GM19372 (cell line): ENCODE data around the gene IGF2.

Experiments
- ATAC-seq: cut with Tn5 transposase; IDR thresholded peaks from one replicate; pipeline ENCODE4 v1.9.1; 2021; ENCODE audit warnings: mild to moderate bottlenecking, low read depth, moderate library complexity; ENCODE audit not compliant: unreplicated experiment

Gene IGF2

DNA sequence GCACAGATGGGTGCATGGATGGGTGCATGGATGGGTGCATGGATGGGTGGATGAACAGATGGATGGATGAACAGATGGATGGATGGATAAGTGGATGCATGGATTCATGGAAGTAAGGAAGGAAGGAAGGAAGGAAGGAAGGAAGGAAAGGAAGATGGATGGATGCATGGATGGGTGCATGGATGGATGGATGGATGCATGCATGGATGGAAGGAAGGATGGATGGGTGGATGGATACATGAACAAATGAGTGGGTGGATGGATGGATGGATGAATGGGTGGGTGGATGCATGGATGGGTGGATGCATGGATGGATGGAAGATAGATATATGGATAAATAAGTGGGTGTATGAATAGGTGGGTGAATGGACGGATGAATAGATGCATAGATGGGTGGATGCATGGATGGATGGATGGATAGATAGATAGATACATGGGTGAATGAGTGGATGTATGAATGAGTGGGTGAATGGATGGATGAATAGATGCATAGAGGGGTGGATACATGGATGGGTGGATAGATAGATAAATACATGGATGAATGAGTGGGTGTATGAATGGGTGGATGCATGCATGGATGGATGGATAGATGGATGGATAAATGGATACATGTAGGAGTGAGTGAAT, 32.5 kb downstream of the IGF2 start:
- no peak for ATAC-seq

DNA sequence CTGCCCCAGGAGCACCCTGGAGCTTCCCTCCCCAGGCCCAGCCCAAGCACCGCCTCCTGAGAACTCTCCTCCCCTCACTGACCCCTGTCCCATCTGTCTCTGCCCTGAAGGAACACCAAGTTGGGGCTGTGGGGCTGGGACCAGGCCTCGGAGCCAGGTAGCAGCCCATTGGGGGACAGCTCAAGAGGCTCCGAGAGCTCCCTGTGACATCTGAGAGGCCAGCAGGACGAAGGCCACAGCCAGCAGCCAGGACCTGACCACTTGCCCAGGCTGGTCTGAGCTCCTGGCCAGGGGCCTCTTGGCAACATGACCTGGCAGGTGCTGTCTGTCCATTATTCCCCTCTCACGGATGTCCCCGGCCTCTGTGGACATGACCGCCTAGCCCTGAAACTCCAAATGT, 33.7 kb downstream of the IGF2 start:
- ATAC-seq, result no peak

DNA sequence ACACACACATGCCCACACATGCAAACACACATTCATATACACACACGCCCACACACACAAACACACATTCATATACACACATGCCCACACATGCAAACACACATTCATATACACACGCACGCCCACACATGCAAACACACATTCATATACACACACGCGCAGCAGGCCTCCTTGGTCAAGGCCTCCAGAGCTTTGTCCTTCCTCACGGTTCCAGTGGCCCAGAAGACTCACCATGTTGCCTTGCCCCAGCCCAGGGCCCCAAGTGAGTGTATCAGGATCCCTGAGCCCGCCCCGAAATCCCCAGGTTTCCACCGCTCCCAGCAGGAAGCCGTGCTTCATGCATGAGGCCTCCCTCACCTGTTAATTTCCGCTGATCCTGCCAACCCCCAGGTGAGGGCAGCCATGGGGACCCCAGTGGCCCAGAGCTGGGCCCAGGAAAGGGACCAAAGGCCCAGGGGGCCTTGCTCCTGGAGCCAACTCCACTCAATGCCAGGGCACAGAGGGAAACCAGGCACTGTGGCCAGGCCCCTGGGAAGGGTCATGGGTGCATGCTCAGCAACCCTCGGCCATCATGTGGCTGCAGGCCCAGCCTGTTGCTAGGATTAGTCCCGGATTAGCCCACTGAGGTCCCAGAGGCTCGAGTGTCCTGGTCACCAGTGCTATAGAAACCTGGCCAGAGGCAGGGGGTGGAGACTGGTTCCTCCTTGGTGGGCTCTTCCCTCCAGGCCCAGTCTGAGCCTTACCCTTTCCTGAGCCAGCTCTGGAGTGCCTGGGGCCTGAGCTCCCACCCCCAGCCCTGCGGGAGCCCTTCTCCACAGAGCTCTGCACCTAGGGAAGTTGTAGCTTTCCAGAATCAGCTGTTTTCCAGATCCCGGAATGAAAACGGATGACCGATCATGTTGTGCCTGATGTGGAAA, 34.4 kb downstream of the IGF2 start:
- no peak for ATAC-seq

DNA sequence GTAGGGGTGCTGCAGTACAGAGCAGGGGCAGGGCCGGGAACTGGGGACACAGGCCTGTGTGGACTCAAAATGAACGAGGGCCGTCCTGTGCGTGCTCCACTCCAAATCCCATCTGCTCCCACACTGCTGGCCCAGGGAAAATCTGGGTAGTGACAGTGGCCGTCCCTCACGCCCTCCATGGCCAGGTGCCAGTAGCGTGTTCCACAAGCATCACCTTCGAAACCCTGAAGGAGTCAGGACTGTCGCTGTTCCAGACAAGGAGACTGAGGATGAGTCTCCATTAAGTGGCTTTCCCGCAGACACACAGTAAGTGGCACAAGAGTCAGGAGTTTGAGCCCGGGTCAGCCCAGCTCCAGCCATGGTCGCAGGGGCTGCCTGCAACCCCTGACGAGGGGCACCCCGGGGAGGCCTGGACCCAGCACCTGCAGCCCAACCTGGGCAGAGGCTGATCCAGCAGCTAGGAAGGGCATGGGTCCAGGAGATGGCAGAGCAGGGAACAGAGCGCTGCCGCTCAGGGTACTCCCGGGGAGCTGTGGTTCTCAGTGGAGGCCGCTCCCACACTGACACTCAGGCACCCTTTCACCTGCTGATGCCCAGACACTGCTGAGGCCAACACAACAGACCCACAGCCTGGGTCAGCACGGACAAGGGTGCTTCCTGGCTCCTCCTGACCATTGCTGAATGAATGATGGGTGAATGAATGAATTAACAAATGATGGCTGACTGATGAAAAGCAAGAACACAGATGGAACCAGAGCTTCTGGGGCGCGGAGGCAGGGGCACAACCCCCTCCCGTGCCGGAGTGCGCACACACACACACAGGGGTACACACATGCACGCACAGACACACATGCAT, 35.3 kb downstream of the IGF2 start:
- no peak for ATAC-seq

DNA sequence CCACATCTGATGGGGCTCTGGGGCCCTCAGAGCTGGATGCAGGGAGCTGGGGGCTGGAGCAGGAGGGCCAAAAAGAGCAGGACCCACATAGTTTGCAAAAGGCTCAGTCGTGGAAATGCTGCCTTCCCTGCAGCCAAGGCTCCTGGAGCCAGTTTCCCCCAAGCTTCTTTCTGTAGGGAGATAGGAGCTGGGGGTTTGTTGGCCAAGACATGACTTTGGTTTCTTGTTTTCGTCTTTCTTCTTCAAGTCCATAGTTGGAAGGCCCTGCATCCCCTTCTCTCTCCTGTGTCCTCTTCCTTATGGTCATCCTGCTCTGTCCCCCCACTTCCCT, 36.3 kb downstream of the IGF2 start:
- ATAC-seq, result no peak

DNA sequence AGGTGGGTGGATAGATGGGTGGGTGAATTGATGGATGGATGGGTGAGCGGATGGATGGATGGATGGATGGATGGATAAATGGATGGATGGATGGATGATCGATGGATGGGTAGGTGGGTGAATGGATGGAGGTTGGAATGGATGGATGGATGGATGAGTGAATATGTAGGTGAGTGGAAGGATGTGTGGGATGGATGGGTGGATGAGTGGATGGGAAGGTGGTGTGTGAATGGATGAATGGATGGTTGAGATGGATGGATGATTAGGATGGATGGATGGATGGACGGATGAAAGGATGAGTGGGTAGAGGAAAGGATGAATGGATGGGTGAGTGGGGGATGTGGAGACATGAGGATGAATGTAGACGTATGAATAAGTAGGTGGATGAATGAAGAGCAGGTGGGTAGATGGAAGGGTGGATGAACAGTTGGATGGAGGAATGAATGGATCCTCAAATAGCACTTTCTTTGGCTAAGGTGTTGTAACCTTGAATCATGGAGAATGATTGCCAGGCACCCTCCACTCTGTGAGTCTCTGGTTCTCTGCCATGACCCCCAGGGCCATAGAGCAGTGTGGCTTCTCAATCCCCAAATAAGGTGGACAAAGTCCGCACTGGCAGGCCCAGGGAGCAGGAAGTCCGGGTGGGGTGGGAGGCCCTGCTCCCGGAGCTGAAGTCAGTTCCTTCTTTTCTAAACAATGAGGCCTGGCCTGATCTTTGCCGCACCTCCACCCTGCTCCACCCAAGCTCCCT, 36.9 kb downstream of the IGF2 start:
- ATAC-seq, result no peak

DNA sequence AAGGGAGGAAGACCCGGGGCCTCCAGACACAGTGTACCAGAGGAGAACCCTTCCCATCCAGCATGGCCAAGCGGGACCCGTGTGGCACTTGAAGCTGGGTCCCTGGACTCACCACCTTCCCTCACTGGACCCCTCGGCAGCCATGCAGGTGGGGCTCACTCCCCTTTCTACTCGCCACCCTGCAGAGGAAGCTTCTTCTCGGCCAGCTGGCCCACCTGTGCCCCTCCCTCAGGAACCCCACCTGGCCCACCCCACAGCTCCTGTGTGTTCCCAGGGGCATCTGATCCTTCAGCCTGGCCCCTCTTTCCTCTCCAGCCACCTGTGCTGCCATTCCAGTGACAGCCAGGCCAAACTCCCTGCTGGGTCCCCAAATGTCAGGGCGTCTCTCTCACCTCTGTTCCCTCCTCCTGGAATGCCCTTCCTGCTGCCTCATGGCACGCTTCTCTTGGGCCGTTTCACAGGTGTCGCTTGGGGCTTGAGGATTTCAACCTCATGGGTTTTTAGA, 38.0 kb downstream of the IGF2 start:
- ATAC-seq, result no peak

DNA sequence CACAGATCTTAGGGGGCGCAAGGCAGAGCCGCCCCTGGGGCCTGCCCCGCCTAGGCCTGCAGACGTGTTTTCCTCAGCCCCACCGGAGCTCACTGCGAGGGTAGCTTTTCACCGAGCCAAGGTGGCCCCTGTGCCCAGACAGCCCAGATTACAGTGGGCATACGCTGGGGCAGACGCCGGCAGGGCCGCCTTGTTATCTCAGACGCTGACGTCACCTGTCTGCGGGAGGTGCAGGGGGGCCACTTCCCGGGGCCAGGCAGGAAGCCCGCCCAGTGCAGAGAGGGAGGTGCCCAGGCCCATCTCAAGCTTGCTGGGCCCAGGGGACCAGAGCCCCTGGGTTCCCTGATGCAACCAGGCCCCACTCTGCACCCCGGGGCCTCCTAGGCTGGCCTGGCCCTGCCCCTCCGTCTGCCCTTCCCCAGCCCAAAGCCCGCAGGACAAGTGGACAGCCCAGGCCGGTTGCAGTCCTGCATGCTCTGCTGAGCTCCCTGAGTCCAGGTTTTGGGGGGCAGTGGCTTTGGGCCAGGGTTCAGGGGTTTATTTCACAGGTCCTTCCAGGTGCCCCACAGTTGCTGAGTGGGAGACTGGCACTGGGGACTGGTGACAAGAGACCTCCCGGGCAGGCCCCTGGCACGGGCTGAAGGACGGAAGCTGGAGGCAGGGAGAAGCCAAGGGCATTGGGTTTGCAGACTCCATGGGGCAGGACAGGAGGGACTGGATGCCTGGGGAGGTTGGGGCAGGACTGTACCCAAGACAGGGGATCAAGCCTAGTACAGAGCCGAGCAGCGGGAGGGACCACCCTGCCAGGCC, 38.6 kb downstream of the IGF2 start:
- no peak for ATAC-seq

DNA sequence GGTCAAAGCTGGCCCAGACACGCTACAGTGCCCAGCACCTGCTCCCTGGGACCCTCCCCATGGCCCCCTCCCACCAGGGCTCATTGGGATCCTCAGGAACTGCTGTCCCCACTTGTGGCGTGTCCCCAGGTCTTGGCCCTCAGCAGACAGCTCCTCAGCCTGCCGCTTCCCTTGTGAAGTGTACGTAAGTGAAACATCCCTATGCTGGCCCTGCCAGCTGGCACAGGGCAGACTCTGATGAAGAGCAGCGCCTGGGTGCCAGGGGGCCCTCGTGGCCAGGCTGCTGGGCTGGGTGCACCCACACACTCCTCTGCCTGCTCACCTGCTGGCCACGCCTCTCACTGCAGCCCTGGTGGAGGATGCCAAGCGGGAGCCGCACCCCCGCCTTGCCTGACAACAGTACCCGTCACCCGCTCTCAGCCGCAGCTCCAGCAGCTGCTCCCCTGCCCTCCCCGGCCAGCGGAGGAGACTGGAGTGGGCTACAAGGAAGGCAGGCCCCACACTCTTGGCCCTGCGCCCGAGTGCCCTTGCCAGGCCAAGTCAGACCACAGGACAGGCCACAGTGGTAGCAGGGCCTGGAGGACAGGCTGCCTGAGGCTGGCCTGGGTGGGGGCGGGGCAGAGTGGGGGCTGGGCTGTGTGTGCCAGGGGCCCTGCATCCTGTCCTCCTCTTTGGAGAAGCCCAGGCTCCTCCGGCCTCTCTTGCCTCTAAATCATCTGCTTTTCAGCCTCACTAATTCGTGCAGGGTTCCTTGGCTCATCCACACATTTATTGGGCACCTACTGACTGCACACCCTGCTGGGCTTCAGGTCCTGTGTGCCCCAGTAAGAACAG, 39.5 kb downstream of the IGF2 start:
- ATAC-seq, result no peak

DNA sequence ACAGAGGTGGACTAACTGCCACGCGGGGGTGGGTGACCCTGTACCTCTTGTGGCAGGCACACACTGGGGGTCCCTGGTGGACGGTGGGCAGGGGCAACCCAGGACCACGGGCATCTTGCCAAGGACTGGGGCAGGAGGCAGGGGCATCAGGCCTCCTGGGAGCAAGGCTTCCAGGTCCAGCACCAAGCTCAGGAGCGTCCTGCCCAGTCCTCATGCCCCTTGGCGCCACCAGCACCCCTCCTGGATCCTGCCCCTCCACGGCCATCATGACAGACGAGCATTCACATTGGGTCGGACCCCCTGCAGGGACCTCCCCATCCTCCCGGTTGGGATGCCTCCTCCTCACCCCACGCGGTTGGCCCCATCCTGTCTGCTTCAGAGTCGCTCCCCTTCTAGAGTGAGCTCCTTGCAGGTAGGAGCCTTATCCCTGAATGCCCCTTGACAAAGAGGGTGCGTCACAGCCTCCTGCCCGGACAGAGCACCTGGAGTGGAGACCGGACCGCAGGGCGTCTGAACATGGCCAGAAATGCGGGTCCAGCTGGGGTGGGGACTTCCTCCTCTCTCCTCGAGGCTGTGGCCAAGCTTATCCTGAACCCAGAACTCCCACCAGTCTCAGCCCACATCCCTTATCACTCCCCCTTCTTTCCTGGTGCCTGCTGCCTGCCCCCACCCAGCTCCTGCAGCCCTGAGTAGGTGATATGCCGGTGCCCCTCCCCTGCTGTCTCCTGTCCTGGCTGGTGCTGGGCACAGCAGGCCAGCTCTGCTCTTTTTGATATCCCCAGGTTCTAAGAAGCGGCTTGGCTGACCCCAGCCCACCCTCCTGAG, 40.3 kb downstream of the IGF2 start:
- no peak for ATAC-seq

DNA sequence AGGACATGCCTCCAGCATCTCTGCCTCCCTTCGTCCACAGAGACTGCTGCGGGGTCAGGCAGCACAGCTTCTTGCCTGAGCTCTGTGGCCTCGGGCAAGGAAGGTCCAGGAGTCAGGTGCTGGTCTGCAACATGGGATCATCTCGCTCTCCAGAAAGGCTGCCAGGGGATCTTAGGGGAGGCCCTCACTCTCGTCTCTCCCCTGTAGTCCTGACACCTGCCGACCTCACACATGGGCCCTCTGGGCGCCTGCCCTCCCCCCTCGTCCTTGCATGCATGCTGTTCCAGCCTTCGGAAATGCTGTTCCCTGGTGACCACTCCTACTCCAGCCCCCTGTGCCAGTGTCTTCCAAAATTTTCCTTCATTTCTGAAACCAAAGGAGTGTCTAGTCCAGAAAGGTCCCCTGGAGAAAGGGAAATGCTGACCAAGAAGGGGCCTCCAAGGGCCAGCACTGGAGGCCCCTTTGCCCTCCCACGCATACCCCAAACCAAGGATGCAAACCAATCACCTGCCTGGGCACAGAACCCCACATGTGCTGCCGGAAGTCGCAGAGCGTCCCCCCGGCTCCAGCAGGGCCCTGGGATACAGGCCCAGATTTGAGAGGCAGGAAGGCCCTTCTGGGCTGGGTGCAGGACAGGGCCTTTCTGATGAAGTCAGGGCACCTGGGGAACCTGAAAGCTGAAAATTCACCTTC, 41.0 kb downstream of the IGF2 start:
- no peak for ATAC-seq

DNA sequence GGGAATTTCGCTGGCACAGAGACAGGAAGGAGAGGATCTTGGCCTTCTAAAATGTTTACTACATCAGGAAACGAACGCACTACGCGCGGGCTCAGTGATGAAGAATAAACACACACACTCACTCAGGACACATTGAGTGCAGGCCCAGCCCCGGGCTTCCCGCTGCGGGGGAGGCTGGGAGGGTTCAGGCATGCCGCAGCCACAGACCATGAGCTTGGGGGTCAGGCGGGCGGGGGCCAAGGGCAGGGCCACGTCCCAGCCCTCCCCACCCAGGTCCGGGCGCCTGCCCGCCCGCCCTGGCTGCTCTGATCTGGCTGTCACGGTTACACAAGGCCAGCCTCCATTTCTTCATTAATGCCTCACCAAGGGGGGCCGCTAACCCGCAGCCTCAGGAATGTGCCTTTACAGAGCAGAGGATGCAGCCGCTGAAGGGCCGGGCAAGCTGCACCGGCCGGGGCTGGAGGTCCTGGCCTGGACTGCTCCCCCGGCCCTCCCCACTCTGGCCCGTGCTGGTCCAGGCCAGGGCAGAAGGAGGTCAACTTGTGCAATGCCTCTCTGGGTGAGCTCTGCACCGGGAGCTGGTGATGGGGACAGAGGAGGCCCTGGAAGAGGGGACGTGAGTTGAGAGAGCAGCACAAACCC, 41.7 kb downstream of the IGF2 start:
- no peak for ATAC-seq

DNA sequence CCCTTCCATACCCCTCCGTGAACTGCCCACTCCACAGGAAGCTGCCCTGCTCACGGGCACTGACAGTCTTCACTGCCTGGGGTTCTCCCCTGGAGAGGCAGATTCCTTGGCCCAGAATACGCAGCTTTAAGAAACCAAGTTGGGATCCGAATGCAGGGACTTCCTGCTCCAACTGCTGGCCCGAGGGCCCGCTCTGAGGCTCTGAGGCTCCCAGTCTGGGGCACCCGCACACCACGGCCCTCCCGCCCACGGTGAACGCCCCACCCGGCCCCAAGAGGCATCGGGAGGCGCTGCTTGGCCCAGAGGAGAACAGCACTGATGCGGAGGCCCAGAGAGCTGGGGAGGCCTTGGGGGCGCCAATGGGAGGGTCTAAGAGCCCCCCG, 42.3 kb downstream of the IGF2 start:
- ATAC-seq, result no peak

DNA sequence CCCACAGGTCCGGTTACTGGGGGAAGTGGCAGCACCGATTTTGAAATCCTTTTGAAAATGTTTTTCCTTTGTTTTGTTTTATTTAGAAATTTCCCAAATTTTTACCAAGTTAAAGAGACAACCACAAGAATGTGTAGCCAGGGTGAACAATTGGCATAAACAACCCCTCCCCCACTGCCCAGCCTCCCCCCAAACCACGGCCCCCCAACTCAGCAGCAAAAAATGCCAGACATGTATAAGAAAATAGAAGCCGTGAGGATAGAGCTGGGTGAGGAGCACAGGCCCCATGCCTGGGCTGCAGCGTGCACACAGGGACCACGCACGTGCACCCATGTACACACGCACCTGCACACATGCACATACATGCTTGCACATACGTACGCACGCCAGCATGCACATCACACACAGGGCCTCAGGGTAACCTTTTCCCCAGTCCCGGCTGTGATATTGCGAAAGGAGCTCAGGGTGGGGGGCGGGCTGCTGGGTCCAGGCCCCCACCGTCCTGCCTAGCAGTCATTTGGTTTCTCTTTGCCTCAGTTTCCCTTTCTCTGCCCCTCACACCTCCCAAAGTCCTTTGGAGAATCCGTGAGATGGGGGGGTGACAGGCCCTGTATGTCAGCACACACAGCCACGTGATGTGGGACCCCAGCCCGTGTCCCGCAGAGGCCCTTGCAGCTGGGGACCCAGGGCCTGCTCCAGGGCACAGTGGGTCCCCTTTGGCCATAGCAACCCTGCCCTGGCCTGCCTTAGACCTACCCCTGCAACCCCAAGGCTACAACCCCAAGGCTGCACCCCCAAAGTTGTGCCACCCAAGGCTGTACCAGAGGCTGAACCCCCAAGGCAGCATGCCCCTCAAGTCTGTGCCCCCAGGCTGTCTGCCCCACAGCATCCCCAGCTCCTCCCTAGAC, 42.9 kb downstream of the IGF2 start:
- no peak for ATAC-seq

DNA sequence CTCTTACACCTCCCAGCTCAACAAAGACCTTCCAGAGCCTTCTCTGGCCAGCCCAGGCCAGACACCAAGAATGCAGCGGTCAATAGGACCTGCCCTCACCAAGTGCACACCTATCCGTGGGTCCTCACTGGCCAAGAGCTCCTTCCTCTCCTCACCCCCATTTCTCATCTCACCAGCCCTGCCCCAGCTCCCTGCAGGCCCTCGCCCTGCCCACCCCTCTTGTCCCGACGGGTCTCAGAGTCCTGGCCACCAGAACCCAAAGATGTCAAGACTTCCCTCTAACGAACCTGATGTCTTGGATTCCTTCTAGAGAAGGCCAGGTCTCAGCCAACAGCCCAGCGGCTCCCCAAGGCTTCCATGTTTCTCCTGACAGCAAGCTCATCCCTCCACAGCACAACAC, 43.6 kb downstream of the IGF2 start:
- ATAC-seq, result no peak

DNA sequence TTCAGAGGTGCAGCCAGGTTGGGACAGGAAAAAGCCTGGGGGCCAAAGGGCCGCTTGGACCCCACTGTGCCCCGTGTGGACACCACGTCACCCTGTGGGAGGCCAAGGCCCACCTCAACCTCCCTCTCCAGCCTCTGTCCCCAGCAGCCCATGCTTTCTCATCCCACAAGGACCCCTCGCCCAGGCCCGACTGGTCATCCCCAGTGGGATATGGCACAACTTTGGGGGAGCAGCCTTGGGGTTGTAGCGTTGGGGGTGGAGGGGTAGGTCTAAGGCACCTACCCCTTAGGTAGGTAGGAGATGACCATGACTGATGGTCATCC, 44.0 kb downstream of the IGF2 start:
- ATAC-seq, result no peak
